ENCODE data around the gene PTEN.
"Not testable (repeated sequence)": the region's sequence is repeated elsewhere in the genome, so short reads cannot be mapped to it uniquely, and the experiment has no call there.

The PTEN gene

DNA sequence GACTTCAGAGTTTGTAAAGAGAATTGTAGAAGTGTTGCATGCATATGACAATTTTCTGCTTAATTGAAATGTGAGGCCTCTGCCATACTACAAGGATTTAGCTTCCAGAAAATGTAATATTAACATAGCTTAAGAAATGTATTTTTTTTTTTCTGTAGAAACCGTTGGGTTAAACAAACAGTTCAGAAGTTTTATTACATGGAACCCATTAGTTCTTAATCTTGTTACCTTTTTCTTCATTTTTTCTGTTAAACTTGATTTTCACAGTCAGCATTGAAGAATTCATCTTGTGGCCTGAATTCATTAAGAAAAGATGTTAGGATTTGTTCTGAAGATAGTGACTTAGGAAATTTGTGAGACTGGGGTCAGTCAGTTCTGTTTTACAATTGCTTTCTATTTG, 4.9 kb downstream of the PTEN start:
- peak overlapping the region; percentile 34; the same call in 1 of the 2 replicates for H3K27ac ChIP-seq (ENCODE audit: low read depth, low read length)
- peak overlapping the region; percentile 92 for H3K9ac ChIP-seq (ENCODE audit: low read length)
- H3K4me2 ChIP-seq (ENCODE audit: low read depth, low read length, poor library complexity, severe bottlenecking) = peak overlapping the region; percentile 95
- peaks cover 26% of the 10 kb centered on the region; the same call in 1 of the 2 replicates for H3F3A ChIP-seq (ENCODE audit: insufficient read depth)
- H3K9me3 ChIP-seq (ENCODE audit: insufficient read depth, low read length) = no peaks in the 10 kb centered on the region
- TF ChIP-seq, protein P1, sequence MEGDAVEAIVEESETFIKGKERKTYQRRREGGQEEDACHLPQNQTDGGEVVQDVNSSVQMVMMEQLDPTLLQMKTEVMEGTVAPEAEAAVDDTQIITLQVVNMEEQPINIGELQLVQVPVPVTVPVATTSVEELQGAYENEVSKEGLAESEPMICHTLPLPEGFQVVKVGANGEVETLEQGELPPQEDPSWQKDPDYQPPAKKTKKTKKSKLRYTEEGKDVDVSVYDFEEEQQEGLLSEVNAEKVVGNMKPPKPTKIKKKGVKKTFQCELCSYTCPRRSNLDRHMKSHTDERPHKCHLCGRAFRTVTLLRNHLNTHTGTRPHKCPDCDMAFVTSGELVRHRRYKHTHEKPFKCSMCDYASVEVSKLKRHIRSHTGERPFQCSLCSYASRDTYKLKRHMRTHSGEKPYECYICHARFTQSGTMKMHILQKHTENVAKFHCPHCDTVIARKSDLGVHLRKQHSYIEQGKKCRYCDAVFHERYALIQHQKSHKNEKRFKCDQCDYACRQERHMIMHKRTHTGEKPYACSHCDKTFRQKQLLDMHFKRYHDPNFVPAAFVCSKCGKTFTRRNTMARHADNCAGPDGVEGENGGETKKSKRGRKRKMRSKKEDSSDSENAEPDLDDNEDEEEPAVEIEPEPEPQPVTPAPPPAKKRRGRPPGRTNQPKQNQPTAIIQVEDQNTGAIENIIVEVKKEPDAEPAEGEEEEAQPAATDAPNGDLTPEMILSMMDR (IDR thresholded peaks at IDR 0.05; ENCODE audit: insufficient read depth, low read length, poor library complexity, severe bottlenecking) = no peak
- no peak overlapping the region for H2AFZ ChIP-seq (ENCODE audit: low read depth, low read length, severe bottlenecking)
- H3K27me3 ChIP-seq (ENCODE audit: low read length) = no peaks in the 10 kb centered on the region
- H3K79me2 ChIP-seq (ENCODE audit: insufficient read depth, low read length) = peaks cover 98% of the 10 kb centered on the region
- H3K36me3 ChIP-seq (ENCODE audit: low read length) = peaks cover 60% of the 10 kb centered on the region
- no peaks in the 10 kb centered on the region for H3K9me2 ChIP-seq (replicated peaks; ENCODE audit: insufficient read depth, low read length)
- H4K20me1 ChIP-seq (ENCODE audit: low read depth, low read length) = peaks cover 61% of the 10 kb centered on the region
- peak overlapping the region; percentile 89 for H3K4me3 ChIP-seq (ENCODE audit: insufficient read depth, low read length, poor library complexity, severe bottlenecking)

DNA sequence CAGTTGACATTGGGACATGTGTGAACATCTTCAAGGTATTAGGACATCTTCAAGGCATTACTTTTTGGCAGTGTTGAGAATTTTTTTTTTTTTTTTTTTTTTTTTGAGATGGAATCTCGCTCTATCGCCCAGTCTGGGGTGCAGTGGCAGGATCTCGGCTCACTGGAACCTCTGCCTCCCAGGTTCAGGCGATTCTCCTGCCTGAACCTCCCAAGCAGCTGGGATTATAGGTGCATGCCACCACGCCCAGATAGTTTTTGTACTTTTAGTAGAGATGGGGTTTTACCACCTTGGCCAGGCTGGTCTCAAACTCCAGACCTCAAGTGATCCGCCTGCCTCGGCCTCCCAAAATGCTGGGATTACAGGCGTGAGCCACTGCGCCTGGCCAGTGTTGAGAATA, 5.7 kb downstream of the PTEN start:
- H4K20me1 ChIP-seq (ENCODE audit: low read depth, low read length) = peaks cover 70% of the 10 kb centered on the region
- H3K36me3 ChIP-seq (ENCODE audit: low read length) = peaks cover 69% of the 10 kb centered on the region
- H2AFZ ChIP-seq (ENCODE audit: low read depth, low read length, severe bottlenecking); H3K27me3 ChIP-seq (ENCODE audit: low read length); H3K9me3 ChIP-seq (ENCODE audit: insufficient read depth, low read length); H3K27ac ChIP-seq (ENCODE audit: low read depth, low read length); H3K9me2 ChIP-seq (replicated peaks; ENCODE audit: insufficient read depth, low read length): not testable (repeated sequence)
- peak overlapping the region; percentile 95 for H3K4me2 ChIP-seq (ENCODE audit: low read depth, low read length, poor library complexity, severe bottlenecking)
- H3K9ac ChIP-seq (ENCODE audit: low read length) = peak overlapping the region; percentile 92
- peaks cover 35% of the 10 kb centered on the region for H3F3A ChIP-seq (ENCODE audit: insufficient read depth)
- H3K4me3 ChIP-seq (ENCODE audit: insufficient read depth, low read length, poor library complexity, severe bottlenecking) = peak overlapping the region; percentile 89
- peaks cover 100% of the 10 kb centered on the region for H3K79me2 ChIP-seq (ENCODE audit: insufficient read depth, low read length)

DNA sequence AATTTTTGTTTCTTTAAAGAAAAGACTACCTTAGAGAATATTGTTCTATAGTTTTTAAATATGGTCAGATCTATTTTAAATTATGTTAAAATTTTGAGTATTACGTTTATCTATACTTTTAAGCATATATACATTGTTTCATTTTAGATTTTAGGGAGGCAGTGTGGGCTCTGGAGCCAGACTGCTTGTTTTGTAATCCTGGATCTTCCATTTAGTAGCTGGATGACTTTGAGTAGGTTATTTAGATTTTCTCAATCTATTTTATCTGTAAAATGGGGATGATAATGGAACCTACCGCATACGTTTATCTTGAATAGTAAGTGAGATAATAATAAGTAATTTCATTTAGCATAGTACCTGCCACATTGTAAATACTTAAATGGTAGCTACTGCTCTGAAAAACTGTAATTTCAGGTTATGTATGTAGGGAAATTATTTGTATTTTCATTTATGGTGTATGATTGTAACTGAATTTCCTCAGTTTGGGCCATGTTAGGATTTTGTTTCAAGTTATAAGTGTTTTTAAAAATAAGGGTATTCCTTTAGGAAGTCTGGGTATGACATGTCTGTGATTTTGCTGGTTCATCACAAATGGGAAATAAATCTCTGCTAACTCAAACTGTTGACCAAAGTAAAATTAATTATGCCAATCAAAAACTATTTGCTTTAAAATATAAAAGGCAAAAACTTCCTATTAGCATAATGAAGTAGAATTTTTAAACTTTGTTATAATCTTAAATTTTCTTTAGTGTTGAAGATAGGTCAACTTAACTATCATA, 6.5 kb downstream of the PTEN start:
- Histone ChIP-seq H3K9me3 (ENCODE audit: insufficient read depth, low read length) (no peaks in the 10 kb centered on the region), H3K4me2 (ENCODE audit: low read depth, low read length, poor library complexity, severe bottlenecking) (peak overlapping the region; percentile 95), H3K9ac (ENCODE audit: low read length) (peak overlapping the region; percentile 29; the same call in 1 of the 2 replicates), H3K27ac (ENCODE audit: low read depth, low read length) (0 out of 2 replicates have a peak overlapping the region, but pooled peaks have one; percentile 2), H3K27me3 (ENCODE audit: low read length) (no peaks in the 10 kb centered on the region), H3F3A (ENCODE audit: insufficient read depth) (peaks cover 39% of the 10 kb centered on the region), H2AFZ (ENCODE audit: low read depth, low read length, severe bottlenecking) (no peak overlapping the region), H4K20me1 (ENCODE audit: low read depth, low read length) (peaks cover 75% of the 10 kb centered on the region), H3K36me3 (ENCODE audit: low read length) (peaks cover 72% of the 10 kb centered on the region), H3K79me2 (ENCODE audit: insufficient read depth, low read length) (peaks cover 100% of the 10 kb centered on the region), H3K9me2 (replicated peaks; ENCODE audit: insufficient read depth, low read length) (no peaks in the 10 kb centered on the region), H3K4me3 (ENCODE audit: insufficient read depth, low read length, poor library complexity, severe bottlenecking) (peak overlapping the region; percentile 89)
- TF ChIP-seq, protein P1 (IDR thresholded peaks at IDR 0.05; ENCODE audit: insufficient read depth, low read length, poor library complexity, severe bottlenecking) = no peak

DNA sequence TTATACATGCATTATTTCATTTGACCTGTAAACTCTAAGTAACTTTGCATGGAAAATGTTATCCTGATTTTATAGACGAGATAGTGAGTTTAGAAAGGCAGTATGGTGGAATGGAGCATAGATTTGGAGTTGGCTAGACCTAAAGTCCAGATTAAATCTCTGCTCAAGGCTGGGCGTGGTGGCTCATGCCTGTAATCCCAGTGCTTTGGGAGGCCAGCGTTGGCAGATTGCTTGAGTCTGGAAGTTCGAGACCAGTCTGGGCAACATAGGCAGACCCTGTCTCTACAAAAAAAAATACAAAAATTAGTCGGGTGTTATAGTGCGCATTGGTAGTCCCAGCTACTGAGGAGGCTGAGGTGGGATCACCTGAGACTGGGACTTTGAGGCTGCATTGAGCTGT, 9.4 kb downstream of the PTEN start:
- H3K4me3 ChIP-seq (ENCODE audit: insufficient read depth, low read length, poor library complexity, severe bottlenecking) = no peak overlapping the region
- TF ChIP-seq, protein P1 (IDR thresholded peaks at IDR 0.05; ENCODE audit: insufficient read depth, low read length, poor library complexity, severe bottlenecking) = no peak
- TF ChIP-seq EZH2phosphoT487 (conservative IDR thresholded peaks at IDR 0.05; ENCODE audit: low read length) = no peak
- no peaks in the 10 kb centered on the region for H3K9me2 ChIP-seq (replicated peaks; ENCODE audit: insufficient read depth, low read length)
- H3K36me3 ChIP-seq (ENCODE audit: low read length) = peaks cover 72% of the 10 kb centered on the region
- peaks cover 100% of the 10 kb centered on the region for H3K79me2 ChIP-seq (ENCODE audit: insufficient read depth, low read length)
- H3K9ac ChIP-seq (ENCODE audit: low read length) = no peak overlapping the region
- peaks cover 45% of the 10 kb centered on the region for H3F3A ChIP-seq (ENCODE audit: insufficient read depth)
- peak overlapping the region; percentile 95 for H3K4me2 ChIP-seq (ENCODE audit: low read depth, low read length, poor library complexity, severe bottlenecking)
- H3K27ac ChIP-seq (ENCODE audit: low read depth, low read length) = no peak overlapping the region
- no peaks in the 10 kb centered on the region for H3K27me3 ChIP-seq (ENCODE audit: low read length)
- no peak overlapping the region for H2AFZ ChIP-seq (ENCODE audit: low read depth, low read length, severe bottlenecking)
- H4K20me1 ChIP-seq (ENCODE audit: low read depth, low read length) = peaks cover 81% of the 10 kb centered on the region
- H3K9me3 ChIP-seq (ENCODE audit: insufficient read depth, low read length) = no peaks in the 10 kb centered on the region

All from SU-DHL-6 (cell line).